Body of pancreas (tissue), 4 donors: ENCODE results near the gene TTC29.

Experiments used
- CTCF ChIP-seq, 7 experiments: fragments of 450-650 bp in 4 of 7; fragments of 200-600 bp in 3 of 7; sonication (generic) in 3 of 7; IDR thresholded peaks; one replicate each; pipeline ENCODE4 v1.5.1; 2016 to 2019; ENCODE audit warnings: antibody characterized with exemption in 7 of 7
- POLR2A ChIP-seq, 3 donors: fragments of 450-650 bp; IDR thresholded peaks; one replicate each; pipeline ENCODE4 v1.6.1; 2016; ENCODE audit warnings: antibody characterized with exemption in 3 of 3, mild to moderate bottlenecking in 2 of 3

DNA sequence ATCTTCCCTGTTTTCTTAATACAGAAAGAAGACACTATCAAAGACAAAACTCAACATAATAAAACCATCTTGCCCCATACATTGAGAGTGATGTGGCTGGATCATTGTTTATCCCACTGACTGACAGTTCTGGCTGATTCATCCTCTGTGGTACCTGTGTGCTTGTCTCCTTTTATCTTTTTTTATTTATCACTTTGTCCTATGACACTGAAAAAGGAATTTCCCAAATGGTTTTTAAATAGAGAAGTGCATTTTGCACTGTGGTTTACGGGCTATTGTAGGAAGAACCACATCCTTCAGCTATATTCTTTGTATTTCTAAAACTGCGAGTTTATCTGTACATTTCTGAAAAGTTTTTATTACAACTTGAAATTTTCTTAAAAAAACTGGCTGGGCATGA, 15.0 kb downstream of the TTC29 start:
- TF ChIP-seq CTCF (IDR thresholded peaks at IDR 0.05) (no peak), POLR2A (IDR thresholded peaks at IDR 0.05) (no peak)
